ENCODE measurements around the gene RPS6KA5.
A peak's percentile ranks its signal among the peaks of the same experiment; 100 is the strongest.
"Not testable (repeated sequence)": the region's sequence is repeated elsewhere in the genome, so short reads cannot be mapped to it uniquely, and the experiment has no call there.

The RPS6KA5 gene

GRCh38 chr14:91063119-91063518 is 2.7 kb upstream of the RPS6KA5 start:
- peak; percentile 52 to 82 for DNase-seq

DNA sequence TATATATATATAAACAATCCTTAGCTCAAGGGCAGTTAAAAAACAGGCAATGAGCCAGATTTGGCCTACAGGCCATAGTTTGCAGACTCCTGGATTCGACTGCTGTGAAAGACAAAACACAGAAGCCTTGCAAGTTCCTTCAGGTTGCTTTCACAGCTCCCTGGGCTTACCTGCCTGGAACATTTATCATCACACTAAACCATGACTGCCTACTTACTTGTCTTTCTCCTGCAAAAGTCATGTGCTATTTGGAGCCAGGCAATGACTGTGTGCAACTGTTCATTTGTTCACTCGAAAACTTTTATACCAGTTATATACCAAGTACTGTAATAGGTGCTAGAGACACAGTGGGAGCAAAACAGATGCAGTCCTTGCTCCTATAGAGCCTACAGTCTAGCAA is 2.2 kb upstream of the RPS6KA5 start:
- no peak for DNase-seq

DNA sequence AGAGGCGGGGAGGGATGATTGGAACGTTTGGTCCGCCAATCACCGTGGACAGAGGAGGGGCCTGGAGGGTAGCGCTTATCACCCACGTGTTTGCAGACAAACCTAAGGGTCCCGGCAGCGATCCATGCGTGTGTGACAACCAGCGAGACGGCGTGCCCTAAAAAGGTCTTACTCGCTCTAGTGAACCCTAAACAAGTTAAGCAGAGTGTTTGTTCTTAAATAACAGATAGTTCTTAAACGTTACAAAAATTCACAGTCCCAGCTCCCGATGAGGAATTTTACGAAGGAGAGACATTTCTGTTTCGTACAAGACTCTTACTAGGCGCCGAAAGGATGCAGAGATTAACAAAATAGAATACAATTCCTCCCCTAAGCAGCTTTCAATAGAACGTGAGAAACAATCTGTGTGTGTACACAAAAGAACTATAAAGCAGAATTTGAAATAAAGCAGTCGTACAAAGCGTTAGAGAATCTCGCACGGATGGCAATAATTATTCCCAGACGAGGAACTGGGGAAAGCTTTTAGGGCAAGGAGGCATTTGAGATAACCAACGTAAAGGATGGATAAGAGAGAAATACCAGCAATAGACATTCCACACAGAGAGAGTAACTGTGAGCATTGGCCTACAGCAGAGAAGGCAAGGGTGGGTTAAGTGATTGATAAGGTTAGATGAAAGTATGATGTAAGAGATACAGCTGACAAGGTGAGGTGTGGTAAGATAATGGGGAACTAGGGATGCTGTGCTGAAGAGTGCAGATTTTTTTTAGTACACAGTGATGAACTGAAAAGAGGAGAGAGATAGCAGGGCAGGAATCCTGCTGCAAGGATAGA is 831 bp upstream of the RPS6KA5 start:
- DNase-seq = no peak

GRCh38 chr14:91059576-91060350 is 678 bp downstream of the RPS6KA5 start:
- DNase-seq = peak; percentile 51 to 67

- DNase-seq = no peak
Observed at GRCh38 chr14:91058042-91058581, 2.3 kb downstream of the RPS6KA5 start.

DNA sequence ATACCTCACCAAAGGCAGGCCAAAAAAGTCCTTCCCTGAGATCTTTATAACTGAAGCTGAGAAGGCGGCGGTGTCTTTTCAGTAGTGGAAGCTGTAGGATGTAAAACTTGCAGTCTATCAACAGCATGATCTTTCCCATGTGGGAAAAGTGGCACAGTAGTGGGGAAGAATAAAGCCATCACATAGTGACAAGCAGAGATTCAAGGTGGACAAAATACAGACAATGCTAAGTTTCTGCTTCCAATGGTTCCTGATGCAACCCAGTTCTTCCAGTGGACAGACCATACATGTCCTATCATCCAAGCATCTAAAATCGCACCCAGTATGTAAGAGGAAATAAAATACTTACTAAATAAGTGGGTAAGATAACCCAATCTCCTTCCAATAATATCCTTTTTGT is 4.1 kb downstream of the RPS6KA5 start:
- DNase-seq = no peak

DNA sequence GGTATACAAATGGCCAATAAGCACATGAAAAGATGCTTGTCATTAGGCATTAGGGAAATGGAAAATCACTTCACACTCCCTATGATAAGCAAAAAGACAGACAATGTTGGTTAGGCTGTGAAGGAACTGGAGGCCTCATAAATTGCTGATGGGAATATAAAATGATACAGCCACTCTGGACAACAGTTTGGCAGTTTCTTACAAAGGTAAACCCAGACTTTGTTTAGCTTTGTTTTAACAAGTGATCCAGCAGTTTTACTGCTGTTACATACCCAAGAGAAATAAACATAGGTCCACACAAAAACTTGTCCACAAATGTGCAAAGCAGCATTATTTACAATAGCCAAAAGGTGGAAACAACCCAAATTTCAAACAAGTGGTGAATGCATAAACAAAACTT is 5.4 kb downstream of the RPS6KA5 start:
- no peak for DNase-seq

GRCh38 chr14:91048676-91049075 is 11.8 kb downstream of the RPS6KA5 start:
- no peak for DNase-seq

DNA sequence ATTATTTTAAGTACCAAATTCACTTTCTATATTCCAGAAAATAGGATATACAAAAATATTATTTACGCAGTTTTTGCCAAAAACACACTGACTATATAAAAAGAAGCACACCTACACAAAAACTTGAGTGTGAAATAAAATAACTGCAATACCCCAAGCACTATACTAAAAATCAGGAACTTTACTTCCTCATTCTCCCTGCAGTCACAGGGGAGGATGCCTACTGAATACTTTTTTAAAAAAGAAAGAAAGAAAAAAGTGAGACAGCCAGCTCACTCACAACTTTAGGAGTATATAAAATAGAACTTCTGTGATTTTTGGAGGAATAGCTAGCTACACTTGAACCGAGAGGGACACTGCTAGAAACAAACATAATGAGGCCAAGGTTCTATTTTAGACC is 12.2 kb downstream of the RPS6KA5 start:
- no peak for DNase-seq

DNA sequence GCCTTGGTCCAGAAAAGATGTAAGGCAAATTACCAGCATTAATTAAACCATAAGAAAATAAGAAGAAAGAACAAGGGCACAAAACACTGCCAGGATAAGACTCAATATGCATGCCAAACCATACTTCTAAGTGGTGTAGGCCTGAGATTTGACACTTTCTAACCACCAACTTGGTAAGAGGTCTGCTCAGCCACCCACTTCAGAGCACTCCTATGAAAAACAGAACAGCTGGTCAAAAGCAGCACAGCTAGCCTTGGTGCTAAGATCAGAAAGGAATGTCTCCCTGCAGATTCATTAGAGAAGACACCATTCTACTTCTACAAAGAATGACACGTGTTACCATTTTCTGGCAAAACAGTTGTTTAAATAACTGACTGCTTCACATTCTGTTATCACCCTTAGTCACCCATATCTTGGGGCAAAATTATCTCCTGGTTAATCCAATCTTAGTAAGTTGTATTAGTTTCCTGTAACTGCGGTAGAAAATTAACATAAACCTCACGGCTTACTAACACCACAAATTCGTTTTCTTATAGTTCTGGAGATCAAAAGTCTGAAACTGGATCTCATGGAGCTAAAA is 13.2 kb downstream of the RPS6KA5 start:
- peak in 1 of 2 donors; percentile 29 for DNase-seq

GRCh38 chr14:91046488-91047072 is 13.9 kb downstream of the RPS6KA5 start:
- DNase-seq = no peak

- DNase-seq = no peak
Observed at GRCh38 chr14:91041450-91041849, 19.0 kb downstream of the RPS6KA5 start.

DNA sequence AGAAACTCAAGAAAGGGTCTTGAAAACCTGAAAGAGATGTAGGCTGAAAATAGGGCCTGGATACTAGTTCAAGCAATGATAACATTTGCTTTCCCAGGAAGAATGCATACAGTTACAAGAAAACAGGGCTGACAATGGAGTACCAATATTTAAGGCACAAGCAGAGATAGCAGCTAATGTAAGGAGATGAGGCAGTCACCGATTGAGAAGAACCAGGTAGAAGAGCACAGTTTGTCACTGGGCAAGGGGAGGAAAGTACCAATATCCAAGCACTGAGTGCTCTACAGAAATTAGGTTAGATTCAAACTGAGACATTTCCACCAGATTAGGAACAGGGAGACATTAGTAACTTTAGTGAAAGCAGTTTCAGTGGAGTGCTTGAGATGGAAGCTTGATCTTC is 19.9 kb downstream of the RPS6KA5 start:
- DNase-seq = no peak

DNA sequence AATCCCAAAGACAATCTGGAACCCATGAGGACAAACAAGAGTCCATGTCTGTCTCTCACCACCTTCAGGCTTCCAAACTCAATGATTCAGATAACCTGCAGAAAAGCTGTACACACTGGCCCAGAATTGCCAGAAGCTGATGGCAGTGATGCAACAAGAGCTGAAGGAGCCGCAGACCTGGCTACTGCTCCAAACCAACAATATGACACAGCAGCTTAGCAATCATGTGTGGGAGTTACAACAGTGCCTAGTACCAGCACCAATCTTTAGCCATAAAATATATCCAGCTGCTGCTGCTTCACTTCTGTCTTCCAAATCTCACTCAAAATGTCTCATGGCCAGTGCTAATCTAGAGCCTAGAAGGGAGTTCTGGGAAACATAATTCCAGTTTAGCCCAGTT is 22.0 kb downstream of the RPS6KA5 start:
- no peak for DNase-seq

DNA sequence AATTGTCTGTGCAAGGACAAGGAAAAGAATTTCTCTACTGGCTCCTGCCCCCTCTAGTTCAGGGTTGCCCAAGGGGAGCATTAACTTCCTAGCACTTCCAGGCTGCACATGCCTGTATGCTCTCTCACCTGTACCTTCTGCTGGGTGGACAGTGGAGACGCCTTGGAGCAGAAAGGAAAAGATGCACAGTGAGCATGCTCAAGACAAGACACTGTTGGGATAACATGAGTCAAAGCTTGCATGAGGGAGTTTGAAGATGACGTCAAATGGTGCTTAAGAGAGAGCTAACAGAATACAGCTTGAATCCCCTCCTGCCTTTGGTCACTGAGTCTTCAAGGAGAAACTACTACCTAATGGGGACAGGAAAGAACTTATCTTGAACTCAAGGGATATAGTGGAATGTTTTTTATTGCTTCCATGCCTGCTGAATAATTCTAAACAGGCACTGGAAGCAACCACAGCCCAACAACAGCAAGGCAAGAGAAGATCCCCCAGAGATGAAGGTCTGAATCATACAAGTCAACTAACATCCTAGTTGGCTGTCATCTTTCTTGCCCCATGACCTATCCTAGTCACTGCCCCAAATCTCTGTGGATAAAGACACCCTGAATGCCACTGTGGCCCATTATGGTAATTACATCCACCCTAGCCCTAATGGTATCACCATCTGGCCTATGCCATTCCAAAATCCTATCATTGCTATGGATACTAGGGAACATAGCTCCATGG is 23.5 kb downstream of the RPS6KA5 start:
- no peak for DNase-seq

GRCh38 chr14:91035855-91036254 is 24.6 kb downstream of the RPS6KA5 start:
- no peak for DNase-seq

- DNase-seq = not testable (repeated sequence)
Observed at GRCh38 chr14:91034379-91034778, 26.1 kb downstream of the RPS6KA5 start.

DNA sequence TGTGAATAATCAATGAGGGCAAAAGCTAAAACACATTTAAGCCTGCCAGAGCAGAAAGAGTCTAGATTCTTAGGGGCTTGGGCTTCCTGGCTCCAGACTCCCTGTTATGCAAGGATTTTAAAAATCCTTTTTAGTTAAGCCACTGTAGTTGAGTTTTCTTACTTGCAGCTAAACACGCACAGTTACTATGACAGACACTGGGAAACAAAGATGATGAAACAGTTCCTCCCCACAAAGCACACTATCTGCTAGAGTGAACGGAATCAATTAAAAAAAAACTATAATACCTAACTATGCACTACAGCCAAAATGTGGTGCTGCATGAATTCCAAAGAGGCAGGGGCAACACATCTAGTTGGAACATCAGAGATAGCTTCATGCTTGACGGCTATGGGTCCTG is 28.2 kb downstream of the RPS6KA5 start:
- no peak for DNase-seq

GRCh38 chr14:91031666-91032065 is 28.8 kb downstream of the RPS6KA5 start:
- DNase-seq = no peak

- no peak for DNase-seq
Observed at GRCh38 chr14:91029456-91030217, 30.8 kb downstream of the RPS6KA5 start.

DNA sequence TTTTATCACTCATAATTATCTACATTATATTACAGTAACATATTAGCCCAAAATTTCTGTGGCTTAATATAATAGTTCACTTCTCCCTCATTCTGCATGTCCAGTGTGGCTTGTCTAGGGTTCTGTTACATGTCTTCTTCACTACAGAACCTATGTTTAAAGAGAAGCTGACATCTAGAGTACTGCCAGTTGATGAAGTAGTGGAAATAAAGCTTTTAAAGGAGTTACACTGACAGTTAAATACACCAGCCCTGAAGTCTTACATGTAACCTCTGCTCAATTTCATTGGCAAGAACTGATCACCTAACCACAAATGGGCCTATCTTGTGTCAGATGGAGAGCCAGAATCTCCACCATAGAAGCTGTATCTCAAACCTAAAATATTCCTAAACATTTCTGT is 32.9 kb downstream of the RPS6KA5 start:
- no peak for DNase-seq

GRCh38 chr14:91022622-91023028 is 37.8 kb downstream of the RPS6KA5 start:
- peak; percentile 26 to 84 for DNase-seq

All from CD4-positive, alpha-beta T cell treated with Interferon alpha-2 for 1 hour (primary cell).